Fibroblast of mammary gland (primary cell): ENCODE results near the gene RUNDC3A.
A peak's percentile ranks its signal among the peaks of the same experiment; 100 is the strongest.

Experiments
- DNase-seq: peaks from one replicate; pipeline ENCODE4 v3.0.0-alpha.2; 2010; ENCODE audit warnings: low read depth
- H3K4me3 ChIP-seq: 2 replicates; pipeline ENCODE4 v1.5.1; 2011; ENCODE audit warnings: low read depth, mild to moderate bottlenecking, low read length, moderate library complexity; ENCODE audit not compliant: control insufficient read depth
- TF ChIP-seq, protein P1 (sequence below): conservative IDR thresholded peaks from 2 replicates; pipeline ENCODE4 v1.5.1; 2011; ENCODE audit warnings: low read depth, low read length, inconsistent platforms; ENCODE audit not compliant: control insufficient read depth, insufficient read depth

RUNDC3A gene

GRCh38 chr17:44359458-44360143 lies 51.2 kb downstream of the RUNDC3A start:
- H3K4me3 ChIP-seq = no peak overlapping the region

GRCh38 chr17:44360144-44360533 lies 51.7 kb downstream of the RUNDC3A start:
- DNase-seq = no peak
- TF ChIP-seq, protein P1, sequence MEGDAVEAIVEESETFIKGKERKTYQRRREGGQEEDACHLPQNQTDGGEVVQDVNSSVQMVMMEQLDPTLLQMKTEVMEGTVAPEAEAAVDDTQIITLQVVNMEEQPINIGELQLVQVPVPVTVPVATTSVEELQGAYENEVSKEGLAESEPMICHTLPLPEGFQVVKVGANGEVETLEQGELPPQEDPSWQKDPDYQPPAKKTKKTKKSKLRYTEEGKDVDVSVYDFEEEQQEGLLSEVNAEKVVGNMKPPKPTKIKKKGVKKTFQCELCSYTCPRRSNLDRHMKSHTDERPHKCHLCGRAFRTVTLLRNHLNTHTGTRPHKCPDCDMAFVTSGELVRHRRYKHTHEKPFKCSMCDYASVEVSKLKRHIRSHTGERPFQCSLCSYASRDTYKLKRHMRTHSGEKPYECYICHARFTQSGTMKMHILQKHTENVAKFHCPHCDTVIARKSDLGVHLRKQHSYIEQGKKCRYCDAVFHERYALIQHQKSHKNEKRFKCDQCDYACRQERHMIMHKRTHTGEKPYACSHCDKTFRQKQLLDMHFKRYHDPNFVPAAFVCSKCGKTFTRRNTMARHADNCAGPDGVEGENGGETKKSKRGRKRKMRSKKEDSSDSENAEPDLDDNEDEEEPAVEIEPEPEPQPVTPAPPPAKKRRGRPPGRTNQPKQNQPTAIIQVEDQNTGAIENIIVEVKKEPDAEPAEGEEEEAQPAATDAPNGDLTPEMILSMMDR = no peak

More at GRCh38 chr17:44359458-44360143, 51.2 kb downstream of the RUNDC3A start:
- TF ChIP-seq, protein P1 = no peak
- no peak for DNase-seq

DNA sequence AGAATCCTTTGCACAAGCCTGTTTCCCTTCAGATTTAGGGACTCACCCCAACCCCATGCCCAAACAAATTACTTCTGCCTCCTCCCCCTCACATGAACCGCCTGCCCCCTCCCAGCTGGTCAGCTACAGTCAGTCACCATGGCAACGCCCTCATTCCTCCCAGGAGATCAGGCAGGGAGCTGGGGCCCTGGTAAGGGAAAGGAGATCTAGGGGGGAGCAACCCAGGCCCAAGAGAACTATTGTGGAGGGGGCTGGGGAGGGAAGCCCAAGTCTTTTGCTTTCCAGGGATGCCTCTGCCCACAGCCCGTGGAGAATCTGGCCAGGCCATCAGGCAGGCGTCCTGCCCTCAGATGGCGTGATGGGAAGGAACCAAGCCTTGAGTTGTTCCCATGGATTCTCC lies 52.4 kb downstream of the RUNDC3A start:
- TF ChIP-seq, protein P1 = no peak

More at GRCh38 chr17:44360144-44360533, 51.7 kb downstream of the RUNDC3A start:
- no peak overlapping the region for H3K4me3 ChIP-seq

GRCh38 chr17:44361292-44362260 lies 53.2 kb downstream of the RUNDC3A start:
- no peak overlapping the region for H3K4me3 ChIP-seq
- TF ChIP-seq, protein P1 = no peak
- DNase-seq = no peak

More for the DNA sequence above, 52.4 kb downstream of the RUNDC3A start:
- peak; percentile 26 for DNase-seq
- H3K4me3 ChIP-seq = no peak overlapping the region

- TF ChIP-seq, protein P1 = no peak
- no peak for DNase-seq
- peak overlapping the region; percentile 51 for H3K4me3 ChIP-seq
Measured at GRCh38 chr17:44362459-44362948, 54.1 kb downstream of the RUNDC3A start.

DNA sequence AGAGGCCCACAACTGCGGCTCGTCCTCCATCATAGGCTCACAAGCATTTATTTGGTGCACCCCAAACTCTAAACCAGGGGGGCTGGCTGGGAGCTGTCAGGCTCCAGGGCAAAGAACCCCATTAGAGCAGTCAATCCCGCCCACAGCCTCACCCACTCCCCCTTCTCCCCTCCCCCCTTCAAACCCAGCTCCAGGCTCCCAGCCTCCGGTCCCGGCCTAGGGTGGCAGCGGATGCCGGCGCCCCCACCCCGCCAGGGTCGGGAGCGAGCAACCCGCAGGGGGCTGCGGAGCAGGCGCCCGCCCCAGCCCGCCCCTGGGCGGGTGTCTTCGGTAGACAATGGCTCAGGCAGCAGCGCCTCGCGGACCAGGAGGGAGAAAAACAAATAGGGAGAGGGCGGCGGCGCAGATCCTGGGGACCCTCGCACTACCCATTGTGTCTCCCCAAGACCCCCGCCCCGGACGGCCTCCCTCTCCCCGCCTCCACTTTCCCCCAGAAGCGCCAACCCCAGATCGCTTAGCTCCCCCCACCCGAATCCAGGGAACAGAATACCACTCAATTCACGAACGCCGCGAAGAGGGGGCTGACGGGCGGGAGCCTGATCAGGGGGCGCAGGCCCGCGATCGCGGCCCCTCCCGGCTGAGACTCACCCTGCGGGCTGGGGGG lies 54.7 kb downstream of the RUNDC3A start:
- DNase-seq = no peak
- peak overlapping the region; percentile 51 for H3K4me3 ChIP-seq
- TF ChIP-seq, protein P1 = no peak
